IMR-90 (cell line): ENCODE data around the gene ACSL4. TPM values are rescaled to one million over a fixed set of nuclear protein-coding genes. Genes with fewer than 3 reads are reported as not detected.

ENCODE experiments used
- ATAC-seq: fragments of 200-7000 bp; cut with Tn5 transposase; 2 replicates; pipeline ENCODE4 v1.9.1; 2020; ENCODE audit warnings: low read depth, mild to moderate bottlenecking, moderate library complexity
- BruUV-seq: library from RNA; stranded (reverse); fragments of 400-500 nt; replicated peaks from 2 replicates; lab custom pipeline; 2021; lab: Mats Ljungman, UMichigan
- CTCF ChIA-PET: fragments of 300-600 bp; formaldehyde crosslinking; extraction: SDS; loops from one replicate; lab custom pipeline; 2021; ENCODE audit warnings: antibody characterized with exemption; lab: Yijun Ruan, JAX
- POLR2A ChIA-PET: fragments of 300-600 bp; sonication (Branson Sonifier 250); formaldehyde crosslinking; loops from one replicate; lab custom pipeline; 2022; ENCODE audit warnings: antibody characterized with exemption; ENCODE audit not compliant: unreplicated experiment; lab: Charles Lee
- DNase-seq: peaks from one replicate; pipeline ENCODE4 v3.0.0; 2013
- H2AFZ ChIP-seq: replicated peaks from 2 replicates; pipeline ENCODE3; 2013; ENCODE audit warnings: low read length, mild to moderate bottlenecking; ENCODE audit not compliant: poor library complexity
- H2AK5ac ChIP-seq: 2 replicates; pipeline ENCODE4 v1.6.1; 2013; ENCODE audit warnings: low read depth, low read length, inconsistent platforms
- H2AK9ac ChIP-seq: replicated peaks from 2 replicates; pipeline ENCODE3; 2013; ENCODE audit warnings: mild to moderate bottlenecking, low read depth, low read length, moderate library complexity; ENCODE audit not compliant: poor library complexity
- H2BK120ac ChIP-seq: 2 replicates; pipeline ENCODE4 v1.6.1; 2013; ENCODE audit warnings: low read depth, low read length, inconsistent platforms
- H2BK15ac ChIP-seq: 3 replicates; pipeline ENCODE4 v1.6.1; 2013; ENCODE audit warnings: low read depth, low read length, inconsistent platforms
- H2BK20ac ChIP-seq: 2 replicates; pipeline ENCODE4 v1.6.1; 2013; ENCODE audit warnings: low read depth, mild to moderate bottlenecking, inconsistent platforms, low read length, moderate library complexity
- H2BK5ac ChIP-seq: 2 replicates; pipeline ENCODE4 v1.6.1; 2013; ENCODE audit warnings: mild to moderate bottlenecking, low read depth, low read length, inconsistent platforms; ENCODE audit not compliant: poor library complexity, severe bottlenecking
- H3K14ac ChIP-seq: replicated peaks from 2 replicates; pipeline ENCODE4 v1.6.1; 2013; ENCODE audit warnings: low read depth, low read length, inconsistent platforms
- H3K18ac ChIP-seq: 2 replicates; pipeline ENCODE4 v1.6.1; 2013; ENCODE audit warnings: low read depth, low read length, control low read depth
- H3K23ac ChIP-seq: 2 replicates; pipeline ENCODE4 v1.6.1; 2013; ENCODE audit warnings: low read depth, low read length, inconsistent platforms
- H3K27ac ChIP-seq: 2 replicates; pipeline ENCODE4 v1.5.1; 2013; ENCODE audit warnings: mild to moderate bottlenecking, control low read depth, low read length; ENCODE audit not compliant: insufficient read depth
- H3K27me3 ChIP-seq: 2 replicates; pipeline ENCODE4 v1.6.1; 2013; ENCODE audit warnings: low read length; ENCODE audit not compliant: control insufficient read depth, insufficient read depth
- H3K36me3 ChIP-seq: 2 replicates; pipeline ENCODE4 v1.6.1; 2013; ENCODE audit warnings: low read length, mixed read lengths; ENCODE audit not compliant: control insufficient read depth, insufficient read depth
- H3K4ac ChIP-seq: 2 replicates; pipeline ENCODE4 v1.6.1; 2013; ENCODE audit warnings: low read depth, low read length, inconsistent platforms
- H3K4me1 ChIP-seq: 2 replicates; pipeline ENCODE4 v1.6.1; 2013; ENCODE audit warnings: low read length, mixed read lengths; ENCODE audit not compliant: control insufficient read depth, insufficient read depth
- H3K4me2 ChIP-seq: 2 replicates; pipeline ENCODE4 v1.6.1; 2013; ENCODE audit warnings: low read depth, mild to moderate bottlenecking, control low read depth, low read length, moderate library complexity
- H3K4me3 ChIP-seq: 2 replicates; pipeline ENCODE4 v1.5.1; 2013; ENCODE audit warnings: low read depth, mild to moderate bottlenecking, control low read depth, low read length, moderate library complexity; ENCODE audit not compliant: insufficient read depth
- H3K56ac ChIP-seq: 2 replicates; pipeline ENCODE4 v1.6.1; 2013; ENCODE audit warnings: low read length, inconsistent platforms; ENCODE audit not compliant: insufficient read depth; ENCODE audit errors: extremely low read depth
- H3K79me1 ChIP-seq, 2 experiments: 2 replicates each; pipeline ENCODE4 v1.6.1; 2013; ENCODE audit warnings: low read length in 2 of 2, inconsistent platforms in 1 of 2, low read depth in 1 of 2
- H3K9ac ChIP-seq: 2 replicates; pipeline ENCODE4 v1.6.1; 2013; ENCODE audit warnings: low read depth, low read length, control low read depth
- H3K9me1 ChIP-seq: 2 replicates; pipeline ENCODE4 v1.6.1; 2013; ENCODE audit warnings: low read length, inconsistent platforms; ENCODE audit not compliant: insufficient read depth
- H3K9me3 ChIP-seq: 2 replicates; pipeline ENCODE4 v1.6.1; 2013; ENCODE audit warnings: low read length; ENCODE audit not compliant: control insufficient read depth, insufficient read depth
- H4K20me1 ChIP-seq: 2 replicates; pipeline ENCODE4 v1.6.1; 2013; ENCODE audit warnings: low read length, inconsistent platforms; ENCODE audit not compliant: insufficient read depth
- H4K5ac ChIP-seq: 2 replicates; pipeline ENCODE4 v1.6.1; 2013; ENCODE audit warnings: mild to moderate bottlenecking, low read depth, low read length, control low read depth
- H4K8ac ChIP-seq, 2 experiments: 2 replicates each; pipeline ENCODE4 v1.6.1; 2013; ENCODE audit warnings: low read depth in 2 of 2, low read length in 2 of 2, control low read depth in 1 of 2, inconsistent platforms in 1 of 2
- H4K91ac ChIP-seq: 2 replicates; pipeline ENCODE4 v1.6.1; 2013; ENCODE audit warnings: low read depth, low read length, inconsistent platforms; ENCODE audit not compliant: insufficient read depth
- BHLHE40 ChIP-seq: fragments of 150-350 bp; IDR thresholded peaks from 2 replicates; pipeline ENCODE4 v1.6.1; 2016; ENCODE audit warnings: mild to moderate bottlenecking, low read depth, low read length
- CEBPB ChIP-seq: IDR thresholded peaks from 2 replicates; pipeline ENCODE4 v1.6.1; 2012; ENCODE audit warnings: low read depth, low read length, improper control_type of control experiment
- CHD1 ChIP-seq: IDR thresholded peaks from 2 replicates; pipeline ENCODE4 v1.6.1; 2012; ENCODE audit warnings: low read depth, low read length, improper control_type of control experiment
- ELK1 ChIP-seq: fragments of 150-350 bp; IDR thresholded peaks from 2 replicates; pipeline ENCODE4 v1.6.1; 2016; ENCODE audit warnings: low read depth, mild to moderate bottlenecking, low read length, moderate library complexity, borderline replicate concordance
- FOS ChIP-seq: fragments of 150-350 bp; IDR thresholded peaks from 2 replicates; pipeline ENCODE4 v1.6.1; 2016; ENCODE audit warnings: low read depth, low read length
- MAFK ChIP-seq: IDR thresholded peaks from 2 replicates; pipeline ENCODE4 v1.6.1; 2012; ENCODE audit warnings: low read depth, low read length, improper control_type of control experiment
- MAZ ChIP-seq: IDR thresholded peaks from 2 replicates; pipeline ENCODE4 v1.6.1; 2012; ENCODE audit warnings: low read depth, mild to moderate bottlenecking, low read length, improper control_type of control experiment, moderate library complexity, borderline replicate concordance
- NFE2L2 ChIP-seq: fragments of 150-350 bp; IDR thresholded peaks from 2 replicates; pipeline ENCODE4 v1.6.1; 2016; ENCODE audit warnings: low read depth, mild to moderate bottlenecking, low read length
- POLR2A ChIP-seq: IDR thresholded peaks from 2 replicates; pipeline ENCODE4 v1.6.1; 2012; ENCODE audit warnings: mild to moderate bottlenecking, low read depth, low read length
- RAD21 ChIP-seq: IDR thresholded peaks from 2 replicates; pipeline ENCODE4 v1.6.1; 2012; ENCODE audit warnings: low read length, improper control_type of control experiment
- RCOR1 ChIP-seq: IDR thresholded peaks from 2 replicates; pipeline ENCODE4 v1.6.1; 2012; ENCODE audit warnings: mild to moderate bottlenecking, low read length, improper control_type of control experiment; ENCODE audit not compliant: insufficient replicate concordance
- RFX5 ChIP-seq: IDR thresholded peaks from 2 replicates; pipeline ENCODE4 v1.8.0; 2012; ENCODE audit warnings: low read depth, mild to moderate bottlenecking, low read length, moderate library complexity
- WGBS, 2 experiments: methylation state at CpG; one replicate each; pipeline versions ENCODE4 v1.1.5 to v1.1.7; 2013; ENCODE audit warnings: missing lambda C conversion rate in 2 of 2; ENCODE audit not compliant: insufficient read length in 1 of 2; ENCODE audit errors: extremely low coverage in 2 of 2; 5-methylcytosine and 5-hydroxymethylcytosine counted together
- dilution Hi-C: fragments of 300-500 bp; cut with HindIII; formaldehyde crosslinking; loops from one replicate; pipeline ENCODE4 v1.14.3; 2018; ENCODE audit warnings: low sequenced_read_pairs; ENCODE audit not compliant: unreplicated experiment
- in situ Hi-C: fragments of 300-500 bp; cut with MboI; formaldehyde crosslinking; loops from 3 replicates; pipeline ENCODE4 v1.14.3; 2019; ENCODE audit warnings: low sequenced_read_pairs, inconsistent platforms, mixed read lengths
- intact Hi-C: fragments of 100-400 bp; cut with micrococcal nuclease; formaldehyde crosslinking; loops from 2 replicates; pipeline ENCODE4 v1.10.0; 2022
- polyA plus RNA-seq, 3 experiments: library from polyadenylated mRNA; depleted of rRNA; stranded (reverse); fragments of >200 nt; gene quantifications; 2 replicates each; pipeline ENCODE4 v1.2.3, GENCODE V29; 2012; ENCODE audit warnings: low replicate concordance in 1 of 3
- total RNA-seq: library from RNA; depleted of rRNA; stranded (reverse); fragments of >200 nt; gene quantifications from 2 replicates; pipeline ENCODE4 v1.2.3, GENCODE V29; 2012
- TF ChIP-seq, protein P1 (sequence below): conservative IDR thresholded peaks from 2 replicates; pipeline ENCODE4 v1.5.1; 2012; ENCODE audit warnings: mild to moderate bottlenecking, low read depth, low read length, improper control_type of control experiment

Gene ACSL4
- total and polyA plus RNA-seq, 2 of the 4 experiments (the other 2 are of a cell fraction): 29.6 to 59.7 TPM

- intact Hi-C loops: no loop called here
Observed at GRCh38 chrX:109654516-109655109, 78.4 kb downstream of the ACSL4 start.

More at GRCh38 chrX:109654516-109655109, 78.4 kb downstream of the ACSL4 start:
- Histone ChIP-seq H3K4me2 (no peak overlapping the region), H2BK5ac (no peak overlapping the region), H4K8ac (no peak overlapping the region), H4K91ac (no peak overlapping the region), H3K9me3 (no peaks in the 10 kb centered on the region), H3K27ac (no peak overlapping the region), H2BK15ac (no peak overlapping the region), H3K14ac (no peak overlapping the region), H3K23ac (no peak overlapping the region), H3K36me3 (peaks cover 8% of the 10 kb centered on the region), H2AK9ac (no peak overlapping the region), H2BK120ac (no peak overlapping the region), H2AK5ac (no peak overlapping the region), H4K20me1 (no peaks in the 10 kb centered on the region; the same call in 1 of the 2 replicates), H3K4me1 (no peaks in the 10 kb centered on the region), H3K18ac (no peak overlapping the region), H3K79me1 (peaks cover 0 to 6% of the 10 kb centered on the region in 2 experiments; a peak in 2 of 4 replicates), H3K4ac (no peak overlapping the region), H3K9ac (no peak overlapping the region), H2AFZ (no peak overlapping the region), H3K4me3 (no peak overlapping the region), H2BK20ac (no peak overlapping the region), H3K27me3 (no peaks in the 10 kb centered on the region), H3K9me1 (no peaks in the 10 kb centered on the region; the same call in 1 of the 2 replicates), H4K5ac (no peak overlapping the region), H3K56ac (no peak overlapping the region)
- DNase-seq (no peak), ATAC-seq (no peak)
- ChIA-PET POLR2A (no interaction called here), CTCF (no interaction called here)
- WGBS, 2 experiments: 80% methylated on average over 1 of the region's 5 CpGs; no CpG with 5 or more reads in 1 of the 2 experiments
- in situ Hi-C loops (no loop called here), dilution Hi-C loops (no loop called here)
- TF ChIP-seq CEBPB: no peak
- no peak for TF ChIP-seq POLR2A
- no peak for TF ChIP-seq CHD1
- TF ChIP-seq MAZ: no peak
- no peak for TF ChIP-seq ELK1
- TF ChIP-seq, protein P1, sequence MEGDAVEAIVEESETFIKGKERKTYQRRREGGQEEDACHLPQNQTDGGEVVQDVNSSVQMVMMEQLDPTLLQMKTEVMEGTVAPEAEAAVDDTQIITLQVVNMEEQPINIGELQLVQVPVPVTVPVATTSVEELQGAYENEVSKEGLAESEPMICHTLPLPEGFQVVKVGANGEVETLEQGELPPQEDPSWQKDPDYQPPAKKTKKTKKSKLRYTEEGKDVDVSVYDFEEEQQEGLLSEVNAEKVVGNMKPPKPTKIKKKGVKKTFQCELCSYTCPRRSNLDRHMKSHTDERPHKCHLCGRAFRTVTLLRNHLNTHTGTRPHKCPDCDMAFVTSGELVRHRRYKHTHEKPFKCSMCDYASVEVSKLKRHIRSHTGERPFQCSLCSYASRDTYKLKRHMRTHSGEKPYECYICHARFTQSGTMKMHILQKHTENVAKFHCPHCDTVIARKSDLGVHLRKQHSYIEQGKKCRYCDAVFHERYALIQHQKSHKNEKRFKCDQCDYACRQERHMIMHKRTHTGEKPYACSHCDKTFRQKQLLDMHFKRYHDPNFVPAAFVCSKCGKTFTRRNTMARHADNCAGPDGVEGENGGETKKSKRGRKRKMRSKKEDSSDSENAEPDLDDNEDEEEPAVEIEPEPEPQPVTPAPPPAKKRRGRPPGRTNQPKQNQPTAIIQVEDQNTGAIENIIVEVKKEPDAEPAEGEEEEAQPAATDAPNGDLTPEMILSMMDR: no peak
- no peak for TF ChIP-seq FOS
- no peak for TF ChIP-seq RAD21
- TF ChIP-seq RCOR1: no peak
- no peak for TF ChIP-seq BHLHE40
- TF ChIP-seq RFX5: no peak
- TF ChIP-seq MAFK: no peak
- TF ChIP-seq NFE2L2: no peak
- no TSS peak for BruUV-seq
